Measurements from ENCODE around the gene RPS6KA5. TPM values are rescaled to one million over a fixed set of nuclear protein-coding genes. Genes with fewer than 3 reads are reported as not detected.

RPS6KA5 gene
- total RNA-seq, 5 donors from 2014 or later (not counting 1 experiment from before 2014, with no cell fraction given) = 28.8 to 39.8 (median 35.3) TPM

DNA sequence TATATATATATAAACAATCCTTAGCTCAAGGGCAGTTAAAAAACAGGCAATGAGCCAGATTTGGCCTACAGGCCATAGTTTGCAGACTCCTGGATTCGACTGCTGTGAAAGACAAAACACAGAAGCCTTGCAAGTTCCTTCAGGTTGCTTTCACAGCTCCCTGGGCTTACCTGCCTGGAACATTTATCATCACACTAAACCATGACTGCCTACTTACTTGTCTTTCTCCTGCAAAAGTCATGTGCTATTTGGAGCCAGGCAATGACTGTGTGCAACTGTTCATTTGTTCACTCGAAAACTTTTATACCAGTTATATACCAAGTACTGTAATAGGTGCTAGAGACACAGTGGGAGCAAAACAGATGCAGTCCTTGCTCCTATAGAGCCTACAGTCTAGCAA is 2.2 kb upstream of the RPS6KA5 start:
- H3K27me3 Mint-ChIP-seq = no peaks in the 10 kb centered on the region
- ChIA-PET POLR2A (interaction anchor here (0.6 to 1.2 kb wide), 8 partner anchors 10 to 1043 kb away, joined by 4 to 7 read pairs (median 6); partner anchors contain the start of gene DGLUCY (in 1 of the 2)), CTCF (interaction anchor here in 1 of 2 donors (1.4 kb wide), 1 partner anchor 111 kb away, joined by 9 read pairs; no protein-coding TSS in a partner anchor)
- peaks cover 8% of the 10 kb centered on the region for H3K36me3 Mint-ChIP-seq
- H3K9me3 Mint-ChIP-seq = peaks cover 0 to 8% (median 0%) of the 10 kb centered on the region in 3 donors
- WGBS (ENCODE audit: insufficient coverage) = 83% methylated on average over 1 of the region's 2 CpGs
- H3K4me3 Mint-ChIP-seq = peak overlapping the region in 1 of 3 donors; percentile 25
- H3K9me3 ChIP-seq = no peaks in the 10 kb centered on the region
- peak overlapping the region; percentile 70 for H3K27ac ChIP-seq (ENCODE audit: low read length)
- H3K4me3 ChIP-seq (ENCODE audit: control insufficient read depth in 1 of 2, extremely low read depth in 1 of 2, low read length in 1 of 2) = peak overlapping the region in 1 of 2 donors; percentile 7
- peaks cover 51 to 61% of the 10 kb centered on the region in 2 experiments for H3K4me1 ChIP-seq (ENCODE audit: control insufficient read depth in 1 of 2, extremely low read depth in 1 of 2, insufficient read depth in 2 of 2, low read length in 2 of 2)
- peaks cover 63 to 69% (median 65%) of the 10 kb centered on the region in 3 donors for H3K4me1 Mint-ChIP-seq
- no peaks in the 10 kb centered on the region for H3K27me3 ChIP-seq (replicated peaks in 1 of 2; ENCODE audit: control insufficient read depth in 2 of 2, extremely low read depth in 1 of 2, insufficient read depth in 2 of 2, low read length in 1 of 2)
- DNase-seq (peak in 1 of 35 experiments; percentile 19), ATAC-seq (replicated peaks in 1 of 4) (no peak)
- peak overlapping the region; percentile 88 to 92 for H3K27ac Mint-ChIP-seq
- H3K36me3 ChIP-seq (ENCODE audit: control insufficient read depth in 2 of 2, extremely low read depth in 1 of 2, insufficient read depth in 1 of 2, low read length in 1 of 2) = no peaks in the 10 kb centered on the region

DNA sequence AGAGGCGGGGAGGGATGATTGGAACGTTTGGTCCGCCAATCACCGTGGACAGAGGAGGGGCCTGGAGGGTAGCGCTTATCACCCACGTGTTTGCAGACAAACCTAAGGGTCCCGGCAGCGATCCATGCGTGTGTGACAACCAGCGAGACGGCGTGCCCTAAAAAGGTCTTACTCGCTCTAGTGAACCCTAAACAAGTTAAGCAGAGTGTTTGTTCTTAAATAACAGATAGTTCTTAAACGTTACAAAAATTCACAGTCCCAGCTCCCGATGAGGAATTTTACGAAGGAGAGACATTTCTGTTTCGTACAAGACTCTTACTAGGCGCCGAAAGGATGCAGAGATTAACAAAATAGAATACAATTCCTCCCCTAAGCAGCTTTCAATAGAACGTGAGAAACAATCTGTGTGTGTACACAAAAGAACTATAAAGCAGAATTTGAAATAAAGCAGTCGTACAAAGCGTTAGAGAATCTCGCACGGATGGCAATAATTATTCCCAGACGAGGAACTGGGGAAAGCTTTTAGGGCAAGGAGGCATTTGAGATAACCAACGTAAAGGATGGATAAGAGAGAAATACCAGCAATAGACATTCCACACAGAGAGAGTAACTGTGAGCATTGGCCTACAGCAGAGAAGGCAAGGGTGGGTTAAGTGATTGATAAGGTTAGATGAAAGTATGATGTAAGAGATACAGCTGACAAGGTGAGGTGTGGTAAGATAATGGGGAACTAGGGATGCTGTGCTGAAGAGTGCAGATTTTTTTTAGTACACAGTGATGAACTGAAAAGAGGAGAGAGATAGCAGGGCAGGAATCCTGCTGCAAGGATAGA is 831 bp upstream of the RPS6KA5 start:
- CTCF ChIA-PET = interaction anchor here (1.0 to 3.1 kb wide), 3 partner anchors 17 to 141 kb away, joined by 4 to 17 read pairs (median 6); partner anchors contain the start of gene DGLUCY (in 1 of the 2)
- ATAC-seq (replicated peaks in 1 of 4) (no peak), DNase-seq (peak in 1 of 35 experiments; percentile 27)
- peaks cover 8% of the 10 kb centered on the region for H3K36me3 Mint-ChIP-seq
- Histone ChIP-seq H3K36me3 (ENCODE audit: control insufficient read depth in 2 of 2, extremely low read depth in 1 of 2, insufficient read depth in 1 of 2, low read length in 1 of 2) (no peaks in the 10 kb centered on the region), H3K9me3 (no peaks in the 10 kb centered on the region), H3K4me3 (ENCODE audit: control insufficient read depth in 1 of 2, extremely low read depth in 1 of 2, low read length in 1 of 2) (peak overlapping the region; percentile 32 to 34), H3K4me1 (ENCODE audit: control insufficient read depth in 1 of 2, extremely low read depth in 1 of 2, insufficient read depth in 2 of 2, low read length in 2 of 2) (peaks cover 42 to 48% of the 10 kb centered on the region in 2 experiments), H3K27me3 (replicated peaks in 1 of 2; ENCODE audit: control insufficient read depth in 2 of 2, extremely low read depth in 1 of 2, insufficient read depth in 2 of 2, low read length in 1 of 2) (no peaks in the 10 kb centered on the region), H3K27ac (ENCODE audit: low read length) (peak overlapping the region; percentile 73)
- H3K4me3 Mint-ChIP-seq = no peak overlapping the region
- H3K27me3 Mint-ChIP-seq = no peaks in the 10 kb centered on the region
- peaks cover 57 to 64% (median 60%) of the 10 kb centered on the region in 3 donors for H3K4me1 Mint-ChIP-seq
- POLR2A ChIA-PET = interaction anchor here in 1 of 2 donors (0.6 to 1.5 kb wide), 5 partner anchors 17 to 774 kb away, joined by 3 to 9 read pairs (median 5); no protein-coding TSS in a partner anchor
- 0% methylated on average over 12 of the region's 26 CpGs for WGBS (ENCODE audit: insufficient coverage)
- H3K9me3 Mint-ChIP-seq = peaks cover 0 to 8% (median 0%) of the 10 kb centered on the region in 3 donors
- H3K27ac Mint-ChIP-seq = no peak overlapping the region

DNA sequence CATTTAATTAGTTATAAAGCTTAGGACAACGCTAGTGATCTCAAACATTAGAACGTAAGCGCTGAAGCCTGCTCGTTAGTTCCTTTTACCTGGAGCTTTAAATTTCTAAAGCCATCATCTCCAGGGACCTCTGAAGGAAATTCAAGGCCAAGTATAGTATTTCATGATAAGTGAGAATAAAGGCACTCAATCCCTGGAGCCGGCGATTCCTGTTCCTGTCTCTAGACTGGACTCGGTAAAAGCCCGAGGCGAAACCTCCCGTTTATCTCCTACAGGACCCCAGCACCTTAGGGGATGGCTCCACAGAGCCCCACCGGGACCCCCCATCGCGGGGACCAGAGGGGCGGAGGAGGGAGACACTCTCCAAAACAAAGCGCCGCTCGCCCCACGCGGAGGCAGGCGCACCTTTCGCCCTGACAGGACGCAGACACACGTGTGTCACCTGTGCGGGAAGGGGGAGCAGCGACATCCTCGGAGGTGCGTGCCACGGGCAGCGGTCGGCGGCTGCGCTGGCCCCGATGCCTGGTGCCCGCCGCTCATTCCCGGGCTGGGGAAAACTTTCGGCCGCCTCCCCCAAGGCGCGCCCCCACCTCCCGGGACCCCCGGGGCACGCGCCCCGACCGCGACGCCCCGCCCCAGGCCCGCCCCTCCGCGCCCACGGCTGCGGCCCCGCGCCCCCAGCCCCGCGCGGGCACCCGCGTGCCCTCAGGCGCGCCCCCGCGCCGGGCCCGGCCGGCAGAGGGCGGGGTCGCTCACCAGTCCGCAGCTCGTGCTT is 678 bp downstream of the RPS6KA5 start:
- Mint-ChIP-seq H3K36me3 (peaks cover 4% of the 10 kb centered on the region), H3K4me3 (peak overlapping the region in 2 of 3 donors; percentile 83 to 88), H3K4me1 (peaks cover 58 to 65% (median 63%) of the 10 kb centered on the region in 3 donors), H3K27ac (peak overlapping the region; percentile 49 to 58), H3K27me3 (no peaks in the 10 kb centered on the region), H3K9me3 (peaks cover 0 to 8% (median 0%) of the 10 kb centered on the region in 3 donors)
- peak; percentile 30 to 75 (median 52) for DNase-seq
- Histone ChIP-seq H3K27me3 (replicated peaks in 1 of 2; ENCODE audit: control insufficient read depth in 2 of 2, extremely low read depth in 1 of 2, insufficient read depth in 2 of 2, low read length in 1 of 2) (no peaks in the 10 kb centered on the region), H3K4me1 (ENCODE audit: control insufficient read depth in 1 of 2, extremely low read depth in 1 of 2, insufficient read depth in 2 of 2, low read length in 2 of 2) (peaks cover 38 to 41% of the 10 kb centered on the region in 2 experiments), H3K4me3 (ENCODE audit: control insufficient read depth in 1 of 2, extremely low read depth in 1 of 2, low read length in 1 of 2) (peak overlapping the region; percentile 79 to 80), H3K27ac (ENCODE audit: low read length) (peak overlapping the region; percentile 87), H3K9me3 (no peaks in the 10 kb centered on the region), H3K36me3 (ENCODE audit: control insufficient read depth in 2 of 2, extremely low read depth in 1 of 2, insufficient read depth in 1 of 2, low read length in 1 of 2) (no peaks in the 10 kb centered on the region)
- peak; percentile 8 to 30 (median 19) for ATAC-seq (replicated peaks in 1 of 4)
- CTCF ChIA-PET = interaction anchor here in 1 of 2 donors (0.7 to 3.1 kb wide), 7 partner anchors 18 to 355 kb away, joined by 3 to 17 read pairs (median 3); partner anchors contain the start of gene DGLUCY
- POLR2A ChIA-PET = interaction anchor here (0.8 to 1.5 kb wide), 4 partner anchors 11 to 677 kb away, joined by 3 to 6 read pairs (median 5); partner anchors contain the start of gene DGLUCY (in 1 of the 2)
- WGBS (ENCODE audit: insufficient coverage) = 0% methylated on average over 57 of the region's 72 CpGs

DNA sequence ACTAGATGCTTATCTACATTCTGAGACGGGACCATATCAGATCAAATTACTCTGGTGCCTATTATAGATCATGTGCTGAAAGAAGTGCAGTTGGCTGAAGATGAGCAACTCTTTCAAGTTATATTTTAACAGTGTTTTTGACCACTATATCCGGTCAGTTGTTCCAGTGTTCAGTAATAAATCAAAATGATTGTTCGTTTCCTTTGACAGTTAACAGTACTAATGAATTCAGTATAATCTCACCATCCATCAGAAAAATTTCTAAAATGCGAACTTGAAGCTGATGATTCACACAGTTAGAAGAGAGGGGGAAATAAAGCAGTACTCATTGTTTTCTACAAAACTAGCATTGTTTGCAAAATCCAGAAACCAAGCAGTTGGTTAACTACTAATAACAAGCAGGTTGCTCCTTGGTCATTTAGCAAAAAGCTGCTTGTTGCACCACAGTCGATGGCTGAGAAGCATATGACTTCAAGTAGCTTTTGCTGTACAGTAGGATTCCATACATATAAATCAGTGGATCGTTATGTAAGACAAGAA is 2.3 kb downstream of the RPS6KA5 start:
- peaks cover 4% of the 10 kb centered on the region for H3K36me3 Mint-ChIP-seq
- peak overlapping the region in 2 of 3 donors; percentile 66 to 73 for H3K4me3 Mint-ChIP-seq
- peak overlapping the region in 1 of 2 donors; percentile 45 for H3K27ac Mint-ChIP-seq
- ATAC-seq (replicated peaks in 1 of 4) (no peak), DNase-seq (no peak)
- Histone ChIP-seq H3K36me3 (ENCODE audit: control insufficient read depth in 2 of 2, extremely low read depth in 1 of 2, insufficient read depth in 1 of 2, low read length in 1 of 2) (no peaks in the 10 kb centered on the region), H3K9me3 (no peaks in the 10 kb centered on the region), H3K4me3 (ENCODE audit: control insufficient read depth in 1 of 2, extremely low read depth in 1 of 2, low read length in 1 of 2) (no peak overlapping the region), H3K27ac (ENCODE audit: low read length) (no peak overlapping the region), H3K27me3 (replicated peaks in 1 of 2; ENCODE audit: control insufficient read depth in 2 of 2, extremely low read depth in 1 of 2, insufficient read depth in 2 of 2, low read length in 1 of 2) (no peaks in the 10 kb centered on the region), H3K4me1 (ENCODE audit: control insufficient read depth in 1 of 2, extremely low read depth in 1 of 2, insufficient read depth in 2 of 2, low read length in 2 of 2) (peaks cover 27 to 28% of the 10 kb centered on the region in 2 experiments)
- peaks cover 54 to 60% (median 59%) of the 10 kb centered on the region in 3 donors for H3K4me1 Mint-ChIP-seq
- H3K27me3 Mint-ChIP-seq = no peaks in the 10 kb centered on the region
- ChIA-PET POLR2A (interaction anchor here in 1 of 2 donors (0.5 to 0.6 kb wide), 2 partner anchors 23 to 153 kb away, joined by 3 to 5 read pairs; no protein-coding TSS in a partner anchor), CTCF (interaction anchor here in 1 of 2 donors (1.7 kb wide), 1 partner anchor 115 kb away, joined by 6 read pairs; no protein-coding TSS in a partner anchor)
- no CpG with 5 or more reads among the region's 6 CpGs for WGBS (ENCODE audit: insufficient coverage)
- no peaks in the 10 kb centered on the region for H3K9me3 Mint-ChIP-seq

DNA sequence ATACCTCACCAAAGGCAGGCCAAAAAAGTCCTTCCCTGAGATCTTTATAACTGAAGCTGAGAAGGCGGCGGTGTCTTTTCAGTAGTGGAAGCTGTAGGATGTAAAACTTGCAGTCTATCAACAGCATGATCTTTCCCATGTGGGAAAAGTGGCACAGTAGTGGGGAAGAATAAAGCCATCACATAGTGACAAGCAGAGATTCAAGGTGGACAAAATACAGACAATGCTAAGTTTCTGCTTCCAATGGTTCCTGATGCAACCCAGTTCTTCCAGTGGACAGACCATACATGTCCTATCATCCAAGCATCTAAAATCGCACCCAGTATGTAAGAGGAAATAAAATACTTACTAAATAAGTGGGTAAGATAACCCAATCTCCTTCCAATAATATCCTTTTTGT is 4.1 kb downstream of the RPS6KA5 start:
- no peaks in the 10 kb centered on the region for H3K9me3 Mint-ChIP-seq
- no CpG with 5 or more reads among the region's 3 CpGs for WGBS (ENCODE audit: insufficient coverage)
- H3K27ac Mint-ChIP-seq = peak overlapping the region in 1 of 2 donors; percentile 30
- Histone ChIP-seq H3K27me3 (replicated peaks in 1 of 2; ENCODE audit: control insufficient read depth in 2 of 2, extremely low read depth in 1 of 2, insufficient read depth in 2 of 2, low read length in 1 of 2) (no peaks in the 10 kb centered on the region), H3K9me3 (no peaks in the 10 kb centered on the region), H3K27ac (ENCODE audit: low read length) (no peak overlapping the region), H3K36me3 (ENCODE audit: control insufficient read depth in 2 of 2, extremely low read depth in 1 of 2, insufficient read depth in 1 of 2, low read length in 1 of 2) (no peaks in the 10 kb centered on the region), H3K4me3 (ENCODE audit: control insufficient read depth in 1 of 2, extremely low read depth in 1 of 2, low read length in 1 of 2) (no peak overlapping the region), H3K4me1 (ENCODE audit: control insufficient read depth in 1 of 2, extremely low read depth in 1 of 2, insufficient read depth in 2 of 2, low read length in 2 of 2) (peaks cover 12 to 15% of the 10 kb centered on the region in 2 experiments)
- H3K4me1 Mint-ChIP-seq = peaks cover 53 to 62% (median 56%) of the 10 kb centered on the region in 3 donors
- H3K27me3 Mint-ChIP-seq = no peaks in the 10 kb centered on the region
- ATAC-seq (replicated peaks in 1 of 4) = no peak
- no peak for DNase-seq
- H3K36me3 Mint-ChIP-seq = peaks cover 4% of the 10 kb centered on the region
- H3K4me3 Mint-ChIP-seq = no peak overlapping the region
- ChIA-PET CTCF (no interaction called here), POLR2A (interaction anchor here in 1 of 2 donors (0.6 to 0.7 kb wide), 2 partner anchors 14 to 98 kb away, joined by 3 to 4 read pairs; no protein-coding TSS in a partner anchor)
